ENCODE data around the gene CBR3.

Gene CBR3

DNA sequence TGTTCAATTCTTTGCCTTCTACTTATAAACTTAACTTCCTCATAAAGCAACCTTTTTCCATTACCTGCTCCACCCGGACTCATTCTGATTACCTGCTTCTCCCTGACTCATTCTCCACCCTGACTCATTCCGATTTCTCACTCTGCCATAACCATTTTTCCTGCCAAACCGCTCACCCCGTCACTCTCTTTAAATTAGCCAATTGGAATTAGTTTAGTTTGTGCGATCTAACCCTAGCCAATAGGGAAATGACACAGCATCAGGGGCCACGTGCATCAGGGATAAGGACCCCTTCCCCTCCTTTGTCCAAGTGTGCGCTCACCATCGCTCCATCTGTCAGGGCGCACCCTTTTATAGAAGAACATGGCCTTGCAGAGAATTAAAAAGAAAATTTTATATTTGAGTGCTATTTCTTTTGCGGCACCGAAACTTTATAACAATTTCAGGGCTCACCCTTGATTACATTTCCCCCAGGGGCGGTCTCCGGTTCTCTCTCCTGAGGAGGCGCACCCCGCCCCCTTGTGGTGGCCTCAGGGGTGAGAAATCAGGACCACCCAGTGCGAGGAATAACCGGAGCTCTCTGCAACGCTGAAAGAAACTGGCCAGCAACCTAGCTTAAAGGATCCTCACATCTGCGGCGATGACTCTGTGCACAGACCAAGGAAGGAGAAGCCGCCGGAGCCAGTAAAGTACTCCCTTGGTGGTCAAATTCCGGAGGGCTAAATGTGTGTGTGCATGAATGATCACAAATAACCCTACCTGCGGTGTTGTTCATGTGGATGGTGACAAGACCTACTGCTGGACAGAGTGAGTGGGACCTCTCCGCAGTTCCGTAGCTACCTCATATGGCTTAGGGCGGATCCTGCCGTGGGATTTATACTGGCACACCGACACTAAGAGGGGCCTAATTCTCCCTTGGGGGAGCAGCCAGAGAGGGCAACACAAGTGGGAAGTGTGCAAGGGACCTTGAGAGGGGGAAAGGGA is 30.3 kb upstream of the CBR3 start (continued):
- TF ChIP-seq ZNF585B (tag by site-specific recombination; IDR thresholded peaks at IDR 0.05) (no peak), ZNF560 (tag by site-specific recombination; IDR thresholded peaks at IDR 0.05; ENCODE audit: borderline replicate concordance) (no peak)

GRCh38 chr21:36105327-36105842 is 29.5 kb upstream of the CBR3 start:
- POLR2A ChIA-PET = no interaction called here
- 0 out of 2 replicates have a peak, but pooled peaks have one; percentile 23 for TF ChIP-seq PRDM1 (tag by site-specific recombination; IDR thresholded peaks at IDR 0.05)
- peak; percentile 95 for TF ChIP-seq ZNF596 (tag by site-specific recombination; IDR thresholded peaks at IDR 0.05)
- no peak for TF ChIP-seq ZNF416 (tag by site-specific recombination; IDR thresholded peaks at IDR 0.05)
- H3K4me3 ChIP-seq (ENCODE audit: low read depth, low read length) = no peak overlapping the region
- H3K9me3 ChIP-seq (ENCODE audit: control insufficient read depth, insufficient read depth, low read depth, low read length) = no peaks in the 10 kb centered on the region
- CTCF ChIA-PET = interaction anchor here (0.6 to 2.0 kb wide), 22 partner anchors 8 to 1445 kb away, joined by 3 to 13 read pairs (median 4); no protein-coding TSS in a partner anchor
- H3K4me1 ChIP-seq (ENCODE audit: control insufficient read depth, insufficient read depth, low read length) = no peaks in the 10 kb centered on the region
- no peak overlapping the region for H3K27ac ChIP-seq (ENCODE audit: extremely low read depth, low read depth, low read length)
- H3K36me3 ChIP-seq (ENCODE audit: control insufficient read depth in 2 of 2, insufficient read depth in 1 of 2, low read length in 2 of 2) = no peaks in the 10 kb centered on the region

GRCh38 chr21:36109868-36110267 is 25.0 kb upstream of the CBR3 start:
- CTCF ChIA-PET = interaction anchor here (0.6 to 3.7 kb wide), 4 partner anchors 14 to 236 kb away, joined by 3 to 39 read pairs (median 8); no protein-coding TSS in a partner anchor
- POLR2A ChIA-PET = no interaction called here
- H3K9me3 ChIP-seq (ENCODE audit: control insufficient read depth, insufficient read depth, low read depth, low read length) = no peaks in the 10 kb centered on the region
- H3K4me3 ChIP-seq (ENCODE audit: low read depth, low read length) = no peak overlapping the region
- no peak for TF ChIP-seq ZNF280C (tag by site-specific recombination; IDR thresholded peaks at IDR 0.05)
- TF ChIP-seq, protein P1, sequence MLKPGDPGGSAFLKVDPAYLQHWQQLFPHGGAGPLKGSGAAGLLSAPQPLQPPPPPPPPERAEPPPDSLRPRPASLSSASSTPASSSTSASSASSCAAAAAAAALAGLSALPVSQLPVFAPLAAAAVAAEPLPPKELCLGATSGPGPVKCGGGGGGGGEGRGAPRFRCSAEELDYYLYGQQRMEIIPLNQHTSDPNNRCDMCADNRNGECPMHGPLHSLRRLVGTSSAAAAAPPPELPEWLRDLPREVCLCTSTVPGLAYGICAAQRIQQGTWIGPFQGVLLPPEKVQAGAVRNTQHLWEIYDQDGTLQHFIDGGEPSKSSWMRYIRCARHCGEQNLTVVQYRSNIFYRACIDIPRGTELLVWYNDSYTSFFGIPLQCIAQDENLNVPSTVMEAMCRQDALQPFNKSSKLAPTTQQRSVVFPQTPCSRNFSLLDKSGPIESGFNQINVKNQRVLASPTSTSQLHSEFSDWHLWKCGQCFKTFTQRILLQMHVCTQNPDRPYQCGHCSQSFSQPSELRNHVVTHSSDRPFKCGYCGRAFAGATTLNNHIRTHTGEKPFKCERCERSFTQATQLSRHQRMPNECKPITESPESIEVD (tag by site-specific recombination; IDR thresholded peaks at IDR 0.05) = no peak
- no peak for TF ChIP-seq ZNF560 (tag by site-specific recombination; IDR thresholded peaks at IDR 0.05; ENCODE audit: borderline replicate concordance)
- no peak for TF ChIP-seq ZNF354C (tag by site-specific recombination; IDR thresholded peaks at IDR 0.05; ENCODE audit: borderline replicate concordance, low read depth)
- TF ChIP-seq, protein P2, sequence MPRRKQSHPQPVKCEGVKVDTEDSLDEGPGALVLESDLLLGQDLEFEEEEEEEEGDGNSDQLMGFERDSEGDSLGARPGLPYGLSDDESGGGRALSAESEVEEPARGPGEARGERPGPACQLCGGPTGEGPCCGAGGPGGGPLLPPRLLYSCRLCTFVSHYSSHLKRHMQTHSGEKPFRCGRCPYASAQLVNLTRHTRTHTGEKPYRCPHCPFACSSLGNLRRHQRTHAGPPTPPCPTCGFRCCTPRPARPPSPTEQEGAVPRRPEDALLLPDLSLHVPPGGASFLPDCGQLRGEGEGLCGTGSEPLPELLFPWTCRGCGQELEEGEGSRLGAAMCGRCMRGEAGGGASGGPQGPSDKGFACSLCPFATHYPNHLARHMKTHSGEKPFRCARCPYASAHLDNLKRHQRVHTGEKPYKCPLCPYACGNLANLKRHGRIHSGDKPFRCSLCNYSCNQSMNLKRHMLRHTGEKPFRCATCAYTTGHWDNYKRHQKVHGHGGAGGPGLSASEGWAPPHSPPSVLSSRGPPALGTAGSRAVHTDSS (tag by site-specific recombination; IDR thresholded peaks at IDR 0.05) = no peak
- TF ChIP-seq, protein P3, sequence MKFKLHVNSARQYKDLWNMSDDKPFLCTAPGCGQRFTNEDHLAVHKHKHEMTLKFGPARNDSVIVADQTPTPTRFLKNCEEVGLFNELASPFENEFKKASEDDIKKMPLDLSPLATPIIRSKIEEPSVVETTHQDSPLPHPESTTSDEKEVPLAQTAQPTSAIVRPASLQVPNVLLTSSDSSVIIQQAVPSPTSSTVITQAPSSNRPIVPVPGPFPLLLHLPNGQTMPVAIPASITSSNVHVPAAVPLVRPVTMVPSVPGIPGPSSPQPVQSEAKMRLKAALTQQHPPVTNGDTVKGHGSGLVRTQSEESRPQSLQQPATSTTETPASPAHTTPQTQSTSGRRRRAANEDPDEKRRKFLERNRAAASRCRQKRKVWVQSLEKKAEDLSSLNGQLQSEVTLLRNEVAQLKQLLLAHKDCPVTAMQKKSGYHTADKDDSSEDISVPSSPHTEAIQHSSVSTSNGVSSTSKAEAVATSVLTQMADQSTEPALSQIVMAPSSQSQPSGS (tag by site-specific recombination; IDR thresholded peaks at IDR 0.05; ENCODE audit: low read depth) = no peak
- no peaks in the 10 kb centered on the region for H3K4me1 ChIP-seq (ENCODE audit: control insufficient read depth, insufficient read depth, low read length)
- H3K27ac ChIP-seq (ENCODE audit: extremely low read depth, low read depth, low read length) = no peak overlapping the region
- H3K36me3 ChIP-seq (ENCODE audit: control insufficient read depth in 2 of 2, insufficient read depth in 1 of 2, low read length in 2 of 2) = no peaks in the 10 kb centered on the region
